ENCODE data around the gene IFITM5. TPM values are rescaled to one million over a fixed set of nuclear protein-coding genes. Genes with fewer than 3 reads are reported as not detected.

The IFITM5 gene
- total RNA-seq, 4 donors from 2014 or later, result not detected

DNA sequence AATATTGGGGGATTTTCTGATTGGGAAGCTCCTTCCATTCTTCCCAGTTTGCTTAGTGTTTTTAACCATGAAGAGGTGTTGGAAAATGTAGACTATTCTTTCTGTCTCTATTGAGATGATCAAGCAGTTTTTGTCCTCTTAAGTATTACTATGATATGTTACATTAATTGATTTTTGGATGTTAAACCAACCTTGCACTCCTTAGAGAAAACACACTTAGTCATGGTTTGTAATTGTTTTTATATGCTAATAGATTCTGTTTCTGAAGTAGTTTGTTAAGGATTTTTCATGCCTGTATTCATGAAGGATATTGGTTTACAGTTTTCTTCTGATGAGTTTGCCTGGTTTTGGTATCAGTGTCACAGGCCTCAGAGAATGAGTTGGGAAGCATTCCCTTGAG, 23.1 kb downstream of the IFITM5 start:
- TF ChIP-seq CTCF (IDR thresholded peaks at IDR 0.05; ENCODE audit: low read depth), result no peak

DNA sequence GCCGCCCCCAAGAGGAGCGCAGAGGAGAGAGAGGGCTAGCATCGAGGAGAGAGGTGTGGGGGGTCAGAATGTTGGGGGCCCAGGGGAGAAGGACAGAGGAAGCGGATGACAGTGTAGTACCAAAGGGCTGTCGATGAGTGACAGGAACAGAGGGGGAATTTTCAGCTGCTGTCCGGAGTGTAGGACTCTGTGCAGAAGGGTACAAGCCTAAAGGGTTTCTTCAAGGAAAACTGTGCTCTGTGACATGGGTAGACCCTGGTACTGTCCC, 26.5 kb downstream of the IFITM5 start:
- no peak for TF ChIP-seq CTCF (IDR thresholded peaks at IDR 0.05; ENCODE audit: low read depth)

- TF ChIP-seq CTCF (IDR thresholded peaks at IDR 0.05; ENCODE audit: low read depth), result no peak
Observed at GRCh38 chr11:272195-272930, 27.0 kb downstream of the IFITM5 start.

DNA sequence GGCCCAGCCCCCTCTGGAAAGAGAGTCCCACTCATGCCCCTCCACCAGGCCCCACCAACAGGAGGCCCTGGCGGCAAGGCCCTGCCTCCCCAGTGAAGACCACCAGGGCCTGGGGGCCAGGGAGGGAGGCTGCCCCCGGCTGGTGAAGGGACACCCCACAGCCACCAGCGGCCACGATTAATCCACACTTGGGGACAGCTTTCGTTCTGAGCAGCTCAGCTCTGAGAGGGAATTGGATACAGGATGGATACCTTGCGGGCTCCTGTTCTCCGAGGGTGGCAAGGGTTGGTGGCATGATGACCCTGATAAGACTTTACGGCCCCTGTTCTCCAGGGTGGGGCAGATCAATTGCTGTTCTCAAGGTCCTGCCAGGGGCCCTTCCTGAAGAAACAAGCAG, 28.0 kb downstream of the IFITM5 start:
- no peak for TF ChIP-seq CTCF (IDR thresholded peaks at IDR 0.05; ENCODE audit: low read depth)

GRCh38 chr11:270451-271318, 28.6 kb downstream of the IFITM5 start:
- TF ChIP-seq CTCF (IDR thresholded peaks at IDR 0.05; ENCODE audit: low read depth), result no peak

GRCh38 chr11:269146-269890, 30.0 kb downstream of the IFITM5 start:
- TF ChIP-seq CTCF (IDR thresholded peaks at IDR 0.05; ENCODE audit: low read depth), result no peak

DNA sequence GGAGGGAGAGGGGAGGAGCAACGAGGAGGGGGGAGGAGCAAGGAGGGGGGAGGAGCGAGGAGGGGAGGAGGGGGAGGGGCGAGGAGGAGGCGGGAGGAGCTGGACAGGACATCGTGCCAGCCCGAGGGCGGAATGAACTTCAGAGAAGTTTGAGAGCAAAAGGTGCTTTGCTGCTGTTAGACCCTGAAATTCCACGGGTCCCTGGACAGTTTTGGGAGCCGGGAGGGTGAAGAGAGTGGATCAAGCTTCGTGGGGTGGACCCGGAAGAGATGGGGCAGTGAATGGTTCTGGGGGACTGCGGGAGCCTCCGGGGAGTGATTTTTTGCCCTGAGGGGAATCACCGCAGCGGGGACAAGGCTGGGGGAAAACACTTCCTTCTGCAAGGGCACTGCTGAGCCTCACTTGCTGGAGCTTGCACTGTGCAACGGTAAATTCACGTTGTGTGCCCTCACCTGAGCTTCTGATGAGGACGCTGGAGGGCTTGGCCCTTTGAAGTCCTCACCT, 31.8 kb downstream of the IFITM5 start:
- no peak for TF ChIP-seq CTCF (IDR thresholded peaks at IDR 0.05; ENCODE audit: low read depth)
